Colonic mucosa (tissue), 4 donors: ENCODE measurements around the gene PPP1R7. TPM values are rescaled to one million over a fixed set of nuclear protein-coding genes. Genes with fewer than 3 reads are reported as not detected.

ENCODE experiments used
- DNase-seq: peaks from one replicate; pipeline ENCODE4 v3.0.0-alpha.2; 2020
- H3K27ac ChIP-seq: fragments of 200-600 bp; one replicate; pipeline ENCODE4 v1.8.0; 2021
- H3K27me3 ChIP-seq: fragments of 200-600 bp; one replicate; pipeline ENCODE4 v1.8.0; 2021
- H3K36me3 ChIP-seq: fragments of 200-600 bp; one replicate; pipeline ENCODE4 v1.8.0; 2021
- H3K4me1 ChIP-seq: fragments of 200-600 bp; one replicate; pipeline ENCODE4 v1.8.0; 2021; ENCODE audit warnings: mild to moderate bottlenecking
- H3K4me3 ChIP-seq: fragments of 200-600 bp; one replicate; pipeline ENCODE4 v1.8.0; 2021
- H3K9ac ChIP-seq, 2 donors: one replicate each; pipeline ENCODE4 v1.7.0; 2013; ENCODE audit warnings: control low read depth in 2 of 2, low read depth in 2 of 2, low read length in 2 of 2
- H3K9me3 ChIP-seq: fragments of 200-600 bp; one replicate; pipeline ENCODE4 v1.8.0; 2021
- intact Hi-C: fragments of 100-400 bp; cut with DNase I; formaldehyde crosslinking; loops from one replicate; pipeline ENCODE4 v1.14.1; 2022
- total RNA-seq, 2 donors: library from RNA; stranded (reverse); fragmentation: NEBNext Ultra II Directional in 1 of 2; extraction: Animal tissue kit (Norgen Biotek cat#: 25700) in 1 of 2; gene quantifications; one replicate each; pipeline ENCODE4 v1.2.1, GENCODE V29; 2021
- TF ChIP-seq, protein P1 (sequence below): fragments of 200-600 bp; IDR thresholded peaks from one replicate; pipeline ENCODE4 v1.8.0; 2022; ENCODE audit warnings: antibody characterized with exemption, mild to moderate bottlenecking
- donor health status: healthy.
- donor health status: DM: no; HTN: no; CAD: no.
- donor health status: DM: no; HTN: no; CAD: no.

The PPP1R7 gene
- total RNA-seq, 2 donors from 2014 or later, result 74.7 to 77.8 TPM

DNA sequence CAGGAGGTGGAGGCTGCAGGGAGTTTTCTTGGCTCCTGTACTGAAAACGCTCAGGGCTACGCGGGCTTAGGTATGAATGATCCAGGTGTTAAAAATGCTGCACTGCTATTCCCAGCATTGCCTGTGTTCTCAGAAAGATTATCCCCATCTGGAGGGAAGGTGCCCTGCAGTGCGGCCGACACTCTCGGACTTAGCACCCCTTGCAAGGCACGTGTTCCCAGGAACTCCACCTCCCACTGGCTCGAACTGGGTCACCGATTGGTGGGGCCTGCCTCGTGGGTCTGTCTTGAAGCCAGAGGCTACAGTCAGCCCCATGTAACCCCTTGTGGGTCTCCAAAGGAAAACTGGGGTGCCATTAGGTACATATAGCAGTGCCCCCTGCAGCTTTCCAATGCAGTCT lies 63.9 kb downstream of the PPP1R7 start:
- TF ChIP-seq, protein P1, sequence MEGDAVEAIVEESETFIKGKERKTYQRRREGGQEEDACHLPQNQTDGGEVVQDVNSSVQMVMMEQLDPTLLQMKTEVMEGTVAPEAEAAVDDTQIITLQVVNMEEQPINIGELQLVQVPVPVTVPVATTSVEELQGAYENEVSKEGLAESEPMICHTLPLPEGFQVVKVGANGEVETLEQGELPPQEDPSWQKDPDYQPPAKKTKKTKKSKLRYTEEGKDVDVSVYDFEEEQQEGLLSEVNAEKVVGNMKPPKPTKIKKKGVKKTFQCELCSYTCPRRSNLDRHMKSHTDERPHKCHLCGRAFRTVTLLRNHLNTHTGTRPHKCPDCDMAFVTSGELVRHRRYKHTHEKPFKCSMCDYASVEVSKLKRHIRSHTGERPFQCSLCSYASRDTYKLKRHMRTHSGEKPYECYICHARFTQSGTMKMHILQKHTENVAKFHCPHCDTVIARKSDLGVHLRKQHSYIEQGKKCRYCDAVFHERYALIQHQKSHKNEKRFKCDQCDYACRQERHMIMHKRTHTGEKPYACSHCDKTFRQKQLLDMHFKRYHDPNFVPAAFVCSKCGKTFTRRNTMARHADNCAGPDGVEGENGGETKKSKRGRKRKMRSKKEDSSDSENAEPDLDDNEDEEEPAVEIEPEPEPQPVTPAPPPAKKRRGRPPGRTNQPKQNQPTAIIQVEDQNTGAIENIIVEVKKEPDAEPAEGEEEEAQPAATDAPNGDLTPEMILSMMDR, result no peak
- H3K4me1 ChIP-seq, result no peaks in the 10 kb centered on the region
- intact Hi-C loops, result no loop called here

DNA sequence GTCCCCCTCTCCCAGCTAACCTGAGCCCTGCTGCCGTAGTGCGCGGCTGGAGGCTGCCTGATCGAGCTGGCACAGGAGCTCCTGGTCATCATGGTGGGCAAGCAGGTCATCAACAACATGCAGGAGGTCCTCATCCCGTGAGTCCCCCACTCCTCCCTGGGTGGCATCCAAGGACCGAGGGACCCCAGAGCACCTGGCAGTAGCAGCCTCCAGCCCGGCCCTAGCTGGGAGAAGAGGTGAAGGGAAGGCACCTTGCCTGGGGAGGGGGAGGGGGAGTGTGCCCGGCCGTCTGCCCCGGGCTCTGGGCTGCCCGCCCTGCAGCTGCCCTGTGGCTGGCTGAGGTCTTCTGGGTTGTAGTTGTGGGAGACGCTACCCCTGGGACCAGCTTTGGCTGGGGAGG lies 64.5 kb downstream of the PPP1R7 start:
- H3K4me3 ChIP-seq, result no peak overlapping the region
- no peaks in the 10 kb centered on the region for H3K9me3 ChIP-seq
- H3K4me1 ChIP-seq, result no peaks in the 10 kb centered on the region
- H3K27me3 ChIP-seq, result no peaks in the 10 kb centered on the region
- no peak for DNase-seq
- H3K36me3 ChIP-seq, result no peaks in the 10 kb centered on the region
- no peak overlapping the region for H3K9ac ChIP-seq
- TF ChIP-seq, protein P1, result no peak
- intact Hi-C loops, result no loop called here
- H3K27ac ChIP-seq, result no peak overlapping the region

More for the DNA sequence above, 63.9 kb downstream of the PPP1R7 start:
- H3K9ac ChIP-seq, result no peak overlapping the region
- no peak overlapping the region for H3K27ac ChIP-seq
- H3K4me3 ChIP-seq, result no peak overlapping the region
- no peaks in the 10 kb centered on the region for H3K9me3 ChIP-seq
- no peak for DNase-seq
- no peaks in the 10 kb centered on the region for H3K27me3 ChIP-seq
- H3K36me3 ChIP-seq, result no peaks in the 10 kb centered on the region

DNA sequence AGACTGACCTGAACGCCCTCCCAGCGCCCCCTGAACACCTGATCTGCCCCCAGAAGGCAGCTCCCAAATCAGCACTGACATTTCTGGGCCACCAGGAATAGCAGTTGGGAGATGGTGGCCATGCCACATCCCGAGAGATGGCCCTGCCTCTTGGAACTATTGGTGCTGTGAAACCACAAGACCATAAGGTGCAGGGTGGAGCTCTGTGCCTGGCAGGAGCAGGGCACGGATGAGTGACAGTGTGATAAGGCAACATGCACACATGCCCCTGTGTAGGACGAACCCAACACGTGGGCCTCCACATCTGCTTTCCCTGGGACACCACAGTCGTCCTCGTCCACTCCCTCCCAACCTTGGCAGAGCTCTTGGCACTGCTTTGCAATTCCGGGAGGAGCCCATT lies 65.2 kb downstream of the PPP1R7 start:
- no peaks in the 10 kb centered on the region for H3K4me1 ChIP-seq
- DNase-seq, result no peak
- H3K9ac ChIP-seq, result no peak overlapping the region
- H3K36me3 ChIP-seq, result no peaks in the 10 kb centered on the region
- TF ChIP-seq, protein P1, result no peak
- no peak overlapping the region for H3K27ac ChIP-seq
- H3K4me3 ChIP-seq, result no peak overlapping the region
- H3K9me3 ChIP-seq, result no peaks in the 10 kb centered on the region
- intact Hi-C loops, result no loop called here
- no peaks in the 10 kb centered on the region for H3K27me3 ChIP-seq

DNA sequence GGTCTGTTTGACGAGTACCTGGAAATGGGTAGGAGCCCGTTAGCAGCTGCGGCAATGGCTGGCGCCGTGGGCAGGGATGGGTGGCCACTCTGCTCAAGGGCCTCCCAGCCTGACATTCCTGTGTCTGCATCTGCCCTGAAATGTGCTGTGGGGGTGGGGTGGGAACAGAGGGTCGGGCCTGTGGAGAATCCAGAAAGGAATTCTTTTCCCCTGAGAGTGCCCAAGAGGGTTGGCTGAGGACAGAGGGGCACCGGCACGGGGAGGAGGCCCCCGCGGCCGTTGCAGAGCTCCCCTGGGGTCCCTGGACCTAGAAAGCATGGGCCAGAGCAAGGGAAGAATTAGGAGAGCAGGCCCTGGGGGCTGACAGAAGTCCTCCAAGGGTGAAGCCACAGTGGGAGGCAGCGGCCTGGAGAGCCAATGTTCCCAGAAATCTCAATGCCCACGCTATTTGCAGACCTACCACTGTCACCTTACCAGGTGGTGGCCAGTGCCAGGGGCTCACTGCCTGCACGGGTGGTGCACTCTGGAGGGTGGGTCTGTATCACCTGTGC lies 66.0 kb downstream of the PPP1R7 start:
- DNase-seq, result no peak
- Histone ChIP-seq H3K9me3 (no peaks in the 10 kb centered on the region), H3K9ac (no peak overlapping the region), H3K36me3 (no peaks in the 10 kb centered on the region), H3K4me1 (no peaks in the 10 kb centered on the region), H3K27me3 (no peaks in the 10 kb centered on the region), H3K27ac (no peak overlapping the region), H3K4me3 (no peak overlapping the region)
- intact Hi-C loops, result no loop called here
- TF ChIP-seq, protein P1, result no peak

DNA sequence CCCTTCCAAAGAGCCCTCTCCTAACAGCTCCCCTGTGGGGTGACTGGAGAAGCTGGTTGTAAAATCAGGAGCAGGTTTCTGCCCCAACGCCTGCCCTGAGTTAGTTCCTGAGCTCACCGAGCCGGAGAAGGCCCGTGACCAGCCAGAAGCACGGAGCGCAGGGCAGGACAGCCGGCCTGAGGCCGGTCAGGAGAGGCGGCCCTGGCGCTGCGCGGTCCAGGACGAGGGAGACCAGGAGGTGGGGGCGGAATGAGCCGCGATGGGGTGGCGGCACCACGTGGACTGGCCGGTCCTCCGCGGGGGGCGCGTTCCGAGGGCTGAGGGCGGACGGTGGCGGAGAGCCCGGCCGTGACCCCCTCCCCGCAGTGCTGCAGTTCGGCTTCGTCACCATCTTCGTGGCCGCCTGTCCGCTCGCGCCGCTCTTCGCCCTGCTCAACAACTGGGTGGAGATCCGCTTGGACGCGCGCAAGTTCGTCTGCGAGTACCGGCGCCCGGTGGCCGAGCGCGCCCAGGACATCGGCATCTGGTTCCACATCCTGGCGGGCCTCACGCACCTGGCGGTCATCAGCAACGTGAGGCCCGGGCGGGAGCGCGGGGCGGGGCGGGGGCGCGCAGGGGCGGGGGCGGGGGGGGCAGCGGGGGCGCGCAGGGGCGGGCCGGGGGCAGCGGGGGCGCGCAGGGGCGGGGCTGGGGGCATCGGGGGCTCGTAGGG lies 67.2 kb downstream of the PPP1R7 start:
- Histone ChIP-seq H3K36me3 (no peaks in the 10 kb centered on the region), H3K4me1 (no peaks in the 10 kb centered on the region), H3K27ac (peak overlapping the region; percentile 74), H3K4me3 (peak overlapping the region; percentile 48), H3K9me3 (no peaks in the 10 kb centered on the region), H3K9ac (peak overlapping the region; percentile 19 to 56), H3K27me3 (no peaks in the 10 kb centered on the region)
- DNase-seq, result peak; percentile 60
- intact Hi-C loops, result no loop called here
- TF ChIP-seq, protein P1, result no peak
